ENCODE results near the gene ADAT3.

ADAT3 gene

GRCh38 chr19:1942078-1942933 lies 37.1 kb downstream of the ADAT3 start (continued):
- TF ChIP-seq PRDM4 (tag by site-specific recombination; IDR thresholded peaks at IDR 0.05): no peak
- TF ChIP-seq ZFP69B (tag by site-specific recombination; IDR thresholded peaks at IDR 0.05): no peak
- peak; percentile 26; the same call in 1 of the 2 replicates for TF ChIP-seq ELK4 (IDR thresholded peaks at IDR 0.05; ENCODE audit: borderline replicate concordance, low read depth, low read length)
- no peak for TF ChIP-seq ZSCAN18 (tag by site-specific recombination; IDR thresholded peaks at IDR 0.05)
- peak; percentile 79 for TF ChIP-seq ZBTB48 (tag by site-specific recombination; IDR thresholded peaks at IDR 0.05)
- no peak for TF ChIP-seq ZNF18 (tag by site-specific recombination; IDR thresholded peaks at IDR 0.05)
- TF ChIP-seq ZNF629 (tag by site-specific recombination; IDR thresholded peaks at IDR 0.05): peak; percentile 41; the same call in 1 of the 2 replicates
- TF ChIP-seq ZSCAN5A (tag by site-specific recombination; IDR thresholded peaks at IDR 0.05): no peak
- TF ChIP-seq ZNF433 (tag by site-specific recombination; IDR thresholded peaks at IDR 0.05; ENCODE audit: low read depth): 0 out of 2 replicates have a peak, but pooled peaks have one; percentile 2
- no peak for TF ChIP-seq ZNF155 (tag by site-specific recombination; IDR thresholded peaks at IDR 0.05)
- no peak for TF ChIP-seq GFI1B (tag by site-specific recombination; IDR thresholded peaks at IDR 0.05)
- 0 out of 2 replicates have a peak, but pooled peaks have one; percentile 46 for TF ChIP-seq PRDM10 (tag by site-specific recombination; IDR thresholded peaks at IDR 0.05)
- no peak for TF ChIP-seq PBX3 (CRISPR knock-in tag; IDR thresholded peaks at IDR 0.05)
- TF ChIP-seq ZNF341 (tag by site-specific recombination; IDR thresholded peaks at IDR 0.05; ENCODE audit: low read depth): peak; percentile 73
- TF ChIP-seq ZNF354C (tag by site-specific recombination; IDR thresholded peaks at IDR 0.05; ENCODE audit: borderline replicate concordance, low read depth): no peak
- peak; percentile 82 for TF ChIP-seq ZEB2 (tag by site-specific recombination; IDR thresholded peaks at IDR 0.05)
- TF ChIP-seq ZNF596 (tag by site-specific recombination; IDR thresholded peaks at IDR 0.05): no peak
- peak; percentile 15; the same call in 1 of the 2 replicates for TF ChIP-seq ZNF398 (tag by site-specific recombination; IDR thresholded peaks at IDR 0.05)
- 0 out of 2 replicates have a peak, but pooled peaks have one; percentile 35 for TF ChIP-seq ZNF639 (tag by site-specific recombination; IDR thresholded peaks at IDR 0.05)
- TF ChIP-seq IKZF3 (tag by site-specific recombination; IDR thresholded peaks at IDR 0.05): peak; percentile 66; the same call in 1 of the 2 replicates
- TF ChIP-seq KLF16 (tag by site-specific recombination; IDR thresholded peaks at IDR 0.05): peak; percentile 48; the same call in 1 of the 2 replicates
